Measurements from ENCODE around the gene SORCS2.

SORCS2 gene

GRCh38 chr4:7518871-7519637 lies 326.7 kb downstream of the SORCS2 start:
- DNase-seq = no peak

GRCh38 chr4:7519638-7520376 lies 327.5 kb downstream of the SORCS2 start:
- no peak for DNase-seq

- no peak for DNase-seq
Observed at GRCh38 chr4:7521666-7522065, 329.3 kb downstream of the SORCS2 start.

GRCh38 chr4:7522452-7523220 lies 330.3 kb downstream of the SORCS2 start:
- no peak for DNase-seq

GRCh38 chr4:7523526-7523925 lies 331.2 kb downstream of the SORCS2 start:
- DNase-seq = no peak

- no peak for DNase-seq
Observed at GRCh38 chr4:7524064-7524682, 331.8 kb downstream of the SORCS2 start.

GRCh38 chr4:7524843-7525242 lies 332.5 kb downstream of the SORCS2 start:
- no peak for DNase-seq

GRCh38 chr4:7526491-7526890 lies 334.2 kb downstream of the SORCS2 start:
- DNase-seq = no peak

GRCh38 chr4:7526929-7527535 lies 334.7 kb downstream of the SORCS2 start:
- DNase-seq = no peak

- DNase-seq = no peak
Observed at GRCh38 chr4:7529368-7530080, 337.2 kb downstream of the SORCS2 start.

GRCh38 chr4:7530082-7530481 lies 337.7 kb downstream of the SORCS2 start:
- DNase-seq = no peak

- DNase-seq = no peak
Observed at GRCh38 chr4:7530932-7531639, 338.7 kb downstream of the SORCS2 start.

GRCh38 chr4:7531640-7531994 lies 339.3 kb downstream of the SORCS2 start:
- no peak for DNase-seq

- no peak for DNase-seq
Observed at GRCh38 chr4:7532043-7532442, 339.7 kb downstream of the SORCS2 start.

- no peak for DNase-seq
Observed at GRCh38 chr4:7533267-7533666, 340.9 kb downstream of the SORCS2 start.

GRCh38 chr4:7535094-7535493 lies 342.8 kb downstream of the SORCS2 start:
- DNase-seq = no peak

GRCh38 chr4:7535619-7536018 lies 343.3 kb downstream of the SORCS2 start:
- DNase-seq = no peak

- DNase-seq = no peak
Observed at GRCh38 chr4:7536876-7537275, 344.5 kb downstream of the SORCS2 start.

GRCh38 chr4:7537853-7538400 lies 345.6 kb downstream of the SORCS2 start:
- no peak for DNase-seq

- no peak for DNase-seq
Observed at GRCh38 chr4:7538518-7538917, 346.2 kb downstream of the SORCS2 start.

- DNase-seq = no peak
Observed at GRCh38 chr4:7539186-7539585, 346.8 kb downstream of the SORCS2 start.
